Measurements from ENCODE around the gene SEPTIN11.

Gene SEPTIN11

DNA sequence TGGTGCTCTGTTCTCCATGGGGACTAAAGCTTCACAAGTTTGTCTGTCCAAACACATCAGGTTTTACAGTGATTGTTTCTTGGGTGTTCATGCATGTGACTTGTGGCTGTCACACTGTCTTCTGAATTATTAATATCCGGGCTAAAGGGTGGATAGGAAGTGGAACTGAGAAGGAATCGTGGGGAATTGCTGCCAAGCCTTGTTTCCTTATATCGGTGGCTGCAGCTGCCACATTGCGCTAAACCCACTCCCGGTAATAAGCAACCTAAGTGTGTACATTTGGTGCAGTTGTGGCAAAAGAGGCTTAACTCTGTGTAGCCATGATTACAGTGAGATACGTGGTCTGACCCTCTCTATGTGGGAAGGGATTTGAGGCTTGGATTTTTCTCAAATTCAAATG lies 30.7 kb downstream of the SEPTIN11 start:
- H3K4me3 ChIP-seq (ENCODE audit: low read depth, low read length): no peak overlapping the region
- no peak for TF ChIP-seq CTCF (IDR thresholded peaks at IDR 0.05; ENCODE audit: low read depth, low read length)

DNA sequence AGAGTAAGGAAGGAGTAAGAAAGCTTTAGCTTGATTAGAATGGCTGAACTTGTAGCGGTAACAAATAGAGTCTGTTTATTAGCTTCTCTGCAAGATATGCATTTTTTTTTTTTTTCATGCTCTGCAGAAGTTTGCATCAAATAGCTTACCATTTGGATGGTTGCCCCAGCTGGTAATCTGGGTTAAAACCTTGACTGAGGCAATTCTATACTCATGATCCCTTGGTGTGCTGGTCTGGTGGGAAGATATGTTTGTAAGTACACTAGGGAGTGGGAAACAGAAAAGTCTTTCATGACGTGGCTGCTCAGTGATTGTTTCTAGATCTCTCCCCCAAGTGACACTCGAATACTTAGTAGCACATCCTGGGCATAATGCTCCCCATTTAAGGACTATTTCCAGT lies 32.1 kb downstream of the SEPTIN11 start:
- no peak overlapping the region for H3K4me3 ChIP-seq (ENCODE audit: low read depth, low read length)
- no peak for TF ChIP-seq CTCF (IDR thresholded peaks at IDR 0.05; ENCODE audit: low read depth, low read length)

- H3K4me3 ChIP-seq (ENCODE audit: low read depth, low read length): no peak overlapping the region
- TF ChIP-seq CTCF (IDR thresholded peaks at IDR 0.05; ENCODE audit: low read depth, low read length): no peak
Observed at GRCh38 chr4:76982638-76983584, 33.4 kb downstream of the SEPTIN11 start.

- 0 out of 2 replicates have a peak, but pooled peaks have one; percentile 14 for TF ChIP-seq CTCF (IDR thresholded peaks at IDR 0.05; ENCODE audit: low read depth, low read length)
- H3K4me3 ChIP-seq (ENCODE audit: low read depth, low read length): peak overlapping the region; percentile 23; the same call in 1 of the 2 replicates
Observed at GRCh38 chr4:76984127-76984526, 34.6 kb downstream of the SEPTIN11 start.

DNA sequence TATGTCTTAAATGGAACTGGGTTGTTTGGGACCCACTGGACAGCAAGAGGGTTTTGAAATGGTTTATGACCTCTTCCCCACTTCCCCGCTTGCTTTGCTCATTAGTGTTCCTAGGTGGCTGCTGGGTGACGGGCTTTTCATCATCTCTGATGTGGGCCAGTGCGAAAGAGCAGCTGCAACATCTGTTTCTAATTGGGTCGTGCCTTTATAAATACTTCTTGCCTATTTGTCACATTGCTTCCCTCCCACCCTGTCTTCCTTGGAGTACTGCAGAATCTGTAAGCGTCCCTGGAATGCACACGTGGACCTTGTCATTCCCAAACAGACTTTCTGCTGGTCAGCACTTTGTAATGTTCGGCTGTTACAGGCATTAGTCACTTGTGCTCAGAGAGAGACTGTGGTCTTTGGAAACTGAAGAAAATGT lies 35.2 kb downstream of the SEPTIN11 start:
- no peak for TF ChIP-seq CTCF (IDR thresholded peaks at IDR 0.05; ENCODE audit: low read depth, low read length)
- H3K4me3 ChIP-seq (ENCODE audit: low read depth, low read length): peak overlapping the region; percentile 23

GRCh38 chr4:76987153-76987591 lies 37.6 kb downstream of the SEPTIN11 start:
- TF ChIP-seq CTCF (IDR thresholded peaks at IDR 0.05; ENCODE audit: low read depth, low read length): no peak
- peak overlapping the region; percentile 51 for H3K4me3 ChIP-seq (ENCODE audit: low read depth, low read length)

GRCh38 chr4:76987685-76988084 lies 38.1 kb downstream of the SEPTIN11 start:
- H3K4me3 ChIP-seq (ENCODE audit: low read depth, low read length): peak overlapping the region; percentile 51
- TF ChIP-seq CTCF (IDR thresholded peaks at IDR 0.05; ENCODE audit: low read depth, low read length): no peak
